Suppressor macrophage (primary cell): ENCODE data around the gene OGDH.

ENCODE experiments used
- DNase-seq, 4 experiments: peaks; one replicate each; pipeline ENCODE4 v3.0.0-alpha.2; 2020 to 2022

OGDH gene

GRCh38 chr7:44740055-44740454 lies 133.6 kb downstream of the OGDH start:
- DNase-seq: no peak

GRCh38 chr7:44743750-44744149 lies 137.3 kb downstream of the OGDH start:
- no peak for DNase-seq

GRCh38 chr7:44748045-44748947 lies 141.9 kb downstream of the OGDH start, which contains the start of gene ZMIZ2:
TSS of gene ZMIZ2 (plus strand) at chr7:44748847. CDS start at chr7:44756250, 7,403 bp downstream.
- peak; percentile 93 to 98 (median 96) for DNase-seq

GRCh38 chr7:44748948-44749731 lies 142.7 kb downstream of the OGDH start:
- DNase-seq: peak in 3 of 4 experiments; percentile 27 to 52 (median 34)

- no peak for DNase-seq
Measured at GRCh38 chr7:44749992-44750391, 143.6 kb downstream of the OGDH start.

DNA sequence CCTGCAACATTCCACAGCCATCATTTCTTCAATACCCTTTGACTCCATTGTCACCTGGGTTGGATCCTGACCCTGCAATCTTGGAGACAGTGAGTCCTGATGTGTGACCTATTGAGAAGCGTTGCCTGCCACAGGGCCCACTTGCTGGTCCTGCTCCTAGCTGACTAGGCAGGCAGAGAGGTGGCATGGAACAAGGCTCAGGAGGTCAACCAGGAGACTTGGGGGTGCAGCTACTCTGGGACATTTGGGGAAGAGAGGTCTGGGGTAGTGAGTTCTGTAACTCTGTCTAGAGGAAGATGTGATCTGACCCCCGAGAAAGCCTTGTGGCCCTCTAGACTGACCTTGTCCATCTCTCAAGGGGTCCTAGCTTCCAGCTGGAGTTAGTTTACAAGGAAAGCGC lies 144.0 kb downstream of the OGDH start:
- DNase-seq: no peak

DNA sequence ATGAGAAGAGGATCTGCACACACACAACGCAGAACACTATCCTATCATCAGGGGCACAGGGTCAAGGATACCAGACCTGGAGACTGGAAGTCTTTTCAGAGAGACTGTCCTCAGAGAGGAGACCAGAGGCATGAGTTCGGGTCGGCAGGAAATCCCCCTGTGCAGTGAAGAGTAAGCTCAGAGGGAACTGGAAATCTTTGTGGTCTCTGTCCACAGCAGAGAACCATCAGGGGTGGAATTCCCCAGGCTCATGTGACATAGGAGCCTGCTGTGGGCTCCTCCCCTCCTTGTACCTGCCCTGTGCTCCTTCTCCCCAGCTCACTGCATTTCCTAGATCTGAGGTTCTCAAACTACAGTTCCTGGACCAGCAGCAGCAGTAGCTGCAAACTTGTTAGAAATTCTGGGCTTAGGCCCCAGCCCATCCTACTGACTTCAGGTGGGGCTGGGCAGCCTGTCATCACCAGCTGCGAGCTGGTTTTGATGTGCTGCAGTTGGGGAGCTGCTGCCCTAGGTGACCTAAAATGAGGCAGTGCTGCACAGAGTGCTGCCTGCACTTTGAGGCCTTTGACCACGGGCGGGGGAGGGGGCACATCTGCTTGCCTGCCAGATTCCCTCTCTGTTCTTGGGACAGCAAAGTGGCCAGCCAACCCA lies 144.6 kb downstream of the OGDH start:
- peak in 3 of 4 experiments; percentile 56 to 71 (median 58) for DNase-seq

- DNase-seq: no peak
Measured at GRCh38 chr7:44752822-44753221, 146.4 kb downstream of the OGDH start.

DNA sequence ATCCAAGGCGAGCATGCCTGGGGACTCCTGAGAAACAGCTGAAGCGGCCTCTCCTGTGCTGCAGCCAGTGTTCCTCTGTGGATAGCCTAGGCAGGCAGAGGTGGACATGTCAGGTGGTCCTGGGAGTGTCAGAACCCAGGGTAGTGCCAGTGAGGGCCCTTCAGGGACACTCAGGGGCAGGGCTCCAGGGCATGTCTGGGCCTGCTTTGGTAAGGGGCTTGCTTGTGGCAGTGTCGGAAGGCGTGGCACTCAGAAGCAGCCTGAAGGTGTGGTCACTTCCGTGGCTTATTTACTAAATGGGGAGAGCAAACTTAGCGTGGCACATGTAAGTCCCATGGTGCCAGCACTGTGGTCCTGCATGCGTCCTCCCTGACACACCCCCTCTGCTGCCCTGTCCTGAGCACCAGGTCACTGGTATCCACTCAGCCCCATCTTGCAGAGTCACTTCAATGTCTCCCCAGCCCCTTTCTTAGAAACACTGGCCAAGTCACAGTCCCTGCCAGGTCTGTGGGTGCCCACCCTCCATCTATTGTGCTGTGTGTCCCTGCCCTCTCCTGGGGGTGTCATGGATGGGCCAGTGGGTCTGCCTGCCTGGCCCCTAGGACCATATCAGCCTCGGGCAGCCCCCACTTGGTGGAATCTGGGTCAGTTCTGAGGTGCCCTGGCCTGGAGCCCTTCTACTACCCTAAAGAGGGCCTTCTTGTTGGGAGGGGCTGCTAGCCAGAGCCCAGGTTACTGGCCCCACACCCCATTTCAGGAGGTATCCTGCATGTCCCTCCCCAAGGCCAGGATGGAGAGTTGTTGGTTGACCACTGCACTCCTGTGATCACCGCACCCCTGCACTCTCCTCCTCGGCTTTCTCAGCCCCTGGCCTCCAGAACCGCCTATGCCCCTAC lies 148.6 kb downstream of the OGDH start:
- DNase-seq: no peak

GRCh38 chr7:44755698-44756627 lies 149.5 kb downstream of the OGDH start:
- no peak for DNase-seq

DNA sequence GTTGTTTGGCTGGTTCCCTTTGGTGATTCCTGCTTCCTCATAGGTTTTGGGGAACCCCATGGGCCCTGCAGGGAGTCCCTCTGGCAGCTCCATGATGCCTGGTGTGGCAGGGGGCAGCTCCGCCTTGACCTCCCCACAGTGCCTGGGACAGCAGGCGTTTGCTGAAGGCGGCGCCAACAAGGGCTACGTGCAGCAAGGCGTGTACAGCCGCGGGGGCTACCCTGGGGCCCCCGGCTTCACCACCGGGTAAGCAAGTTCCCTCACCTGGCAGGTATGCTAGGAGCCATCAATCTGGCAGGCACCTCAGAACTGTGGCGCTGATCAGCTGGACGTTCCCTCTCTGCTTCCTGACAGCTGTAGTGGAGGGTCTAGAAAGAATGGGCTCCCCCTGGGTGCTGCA lies 150.5 kb downstream of the OGDH start:
- DNase-seq: no peak

GRCh38 chr7:44757311-44757710 lies 150.9 kb downstream of the OGDH start:
- DNase-seq: no peak

DNA sequence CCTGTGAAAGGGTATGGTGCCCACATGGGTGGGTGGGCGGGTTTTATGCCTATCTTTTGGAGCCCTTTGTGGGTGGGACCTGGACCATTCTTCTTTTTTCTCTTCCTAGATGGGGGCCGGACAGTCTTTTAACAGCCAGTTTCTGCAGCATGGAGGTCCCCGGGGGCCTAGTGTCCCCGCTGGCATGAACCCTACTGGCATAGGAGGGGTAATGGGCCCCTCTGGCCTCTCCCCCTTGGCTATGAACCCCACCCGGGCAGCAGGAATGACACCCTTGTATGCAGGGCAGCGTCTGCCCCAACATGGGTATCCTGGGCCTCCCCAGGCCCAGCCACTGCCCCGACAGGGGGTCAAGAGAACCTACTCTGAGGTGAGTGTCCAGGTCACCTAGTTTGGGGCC lies 151.3 kb downstream of the OGDH start:
- DNase-seq: no peak
